IMR-90 (cell line): ENCODE data around the gene CELA1.

Experiments used
- CEBPB ChIP-seq: IDR thresholded peaks from 2 replicates; pipeline ENCODE4 v1.6.1; 2012; ENCODE audit warnings: low read depth, low read length, improper control_type of control experiment
- MXI1 ChIP-seq: IDR thresholded peaks from 2 replicates; pipeline ENCODE4 v1.6.1; 2012; ENCODE audit warnings: low read depth, mild to moderate bottlenecking, low read length, moderate library complexity, borderline replicate concordance
- POLR2A ChIP-seq: IDR thresholded peaks from 2 replicates; pipeline ENCODE4 v1.6.1; 2012; ENCODE audit warnings: mild to moderate bottlenecking, low read depth, low read length
- RAD21 ChIP-seq: IDR thresholded peaks from 2 replicates; pipeline ENCODE4 v1.6.1; 2012; ENCODE audit warnings: low read length, improper control_type of control experiment
- SMC3 ChIP-seq: fragments of 150-350 bp; IDR thresholded peaks from 2 replicates; pipeline ENCODE4 v1.6.1; 2016; ENCODE audit warnings: low read depth, mild to moderate bottlenecking, antibody characterized with exemption, low read length, moderate library complexity
- TF ChIP-seq, protein P1 (sequence below): conservative IDR thresholded peaks from 2 replicates; pipeline ENCODE4 v1.5.1; 2012; ENCODE audit warnings: mild to moderate bottlenecking, low read depth, low read length, improper control_type of control experiment

- TF ChIP-seq, protein P1, sequence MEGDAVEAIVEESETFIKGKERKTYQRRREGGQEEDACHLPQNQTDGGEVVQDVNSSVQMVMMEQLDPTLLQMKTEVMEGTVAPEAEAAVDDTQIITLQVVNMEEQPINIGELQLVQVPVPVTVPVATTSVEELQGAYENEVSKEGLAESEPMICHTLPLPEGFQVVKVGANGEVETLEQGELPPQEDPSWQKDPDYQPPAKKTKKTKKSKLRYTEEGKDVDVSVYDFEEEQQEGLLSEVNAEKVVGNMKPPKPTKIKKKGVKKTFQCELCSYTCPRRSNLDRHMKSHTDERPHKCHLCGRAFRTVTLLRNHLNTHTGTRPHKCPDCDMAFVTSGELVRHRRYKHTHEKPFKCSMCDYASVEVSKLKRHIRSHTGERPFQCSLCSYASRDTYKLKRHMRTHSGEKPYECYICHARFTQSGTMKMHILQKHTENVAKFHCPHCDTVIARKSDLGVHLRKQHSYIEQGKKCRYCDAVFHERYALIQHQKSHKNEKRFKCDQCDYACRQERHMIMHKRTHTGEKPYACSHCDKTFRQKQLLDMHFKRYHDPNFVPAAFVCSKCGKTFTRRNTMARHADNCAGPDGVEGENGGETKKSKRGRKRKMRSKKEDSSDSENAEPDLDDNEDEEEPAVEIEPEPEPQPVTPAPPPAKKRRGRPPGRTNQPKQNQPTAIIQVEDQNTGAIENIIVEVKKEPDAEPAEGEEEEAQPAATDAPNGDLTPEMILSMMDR, result no peak
- TF ChIP-seq POLR2A, result no peak
- no peak for TF ChIP-seq SMC3
- no peak for TF ChIP-seq RAD21
- TF ChIP-seq CEBPB, result no peak
- TF ChIP-seq MXI1, result no peak
Observed at GRCh38 chr12:51345681-51346080, 798 bp downstream of the CELA1 start.
